SKM-1 treated with dmso at 0.1 percent for 144 hours (cell line): Measurements from ENCODE around the gene ZSCAN30.

ENCODE experiments used
- DNase-seq: peaks from one replicate; lab custom pipeline; 2025; ENCODE audit not compliant: unreplicated experiment; lab: John Stamatoyannopoulos, UW

ZSCAN30 gene

GRCh38 chr18:35282353-35282752 is 7.7 kb downstream of the ZSCAN30 start:
- no peak for DNase-seq

DNA sequence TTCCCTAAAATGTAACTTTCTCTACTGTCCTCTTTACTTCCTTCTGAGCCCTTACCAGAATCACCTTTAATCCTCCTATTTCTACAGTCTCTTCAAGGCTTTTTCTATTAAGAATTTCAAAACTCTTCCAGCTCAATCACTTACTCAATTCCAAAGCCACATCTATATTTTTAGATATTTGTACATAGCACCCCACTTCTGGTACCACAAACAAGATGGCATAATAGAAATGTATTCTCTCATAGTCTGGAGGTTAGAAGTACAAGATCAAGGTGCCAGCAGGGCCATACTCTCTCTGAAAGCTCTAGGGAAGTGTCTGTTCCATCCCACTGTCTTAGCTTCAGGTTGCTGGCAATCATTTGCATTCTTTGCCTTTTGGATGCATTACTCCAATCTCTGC is 11.1 kb downstream of the ZSCAN30 start:
- no peak for DNase-seq

GRCh38 chr18:35278085-35278484 is 11.9 kb downstream of the ZSCAN30 start:
- no peak for DNase-seq

GRCh38 chr18:35277633-35278032 is 12.4 kb downstream of the ZSCAN30 start:
- no peak for DNase-seq

DNA sequence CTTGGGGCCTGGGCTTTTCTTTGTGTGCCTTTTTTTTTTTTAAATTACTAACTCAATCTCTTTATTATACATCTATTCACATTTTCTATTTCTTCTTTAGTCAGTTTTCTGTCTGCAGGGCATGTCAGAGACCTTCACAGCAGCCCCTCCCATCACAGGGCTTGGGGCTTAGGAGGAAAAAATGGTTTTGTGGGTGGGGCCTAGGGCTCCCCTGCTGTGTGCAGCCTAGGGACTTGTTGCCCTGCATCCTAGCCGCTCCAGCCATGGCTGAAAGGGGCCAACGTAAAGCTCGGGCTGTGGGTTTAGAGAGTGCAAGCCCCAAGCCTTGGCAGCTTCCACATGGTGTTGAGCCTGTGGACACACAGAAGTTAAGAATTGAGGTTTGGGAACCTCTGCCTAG is 13.8 kb downstream of the ZSCAN30 start:
- no peak for DNase-seq

GRCh38 chr18:35271656-35272055 is 18.4 kb downstream of the ZSCAN30 start:
- no peak for DNase-seq

- peak; percentile 83 for DNase-seq
These were observed 21.2 kb downstream of the ZSCAN30 start for GRCh38 chr18:35268821-35269220.

DNA sequence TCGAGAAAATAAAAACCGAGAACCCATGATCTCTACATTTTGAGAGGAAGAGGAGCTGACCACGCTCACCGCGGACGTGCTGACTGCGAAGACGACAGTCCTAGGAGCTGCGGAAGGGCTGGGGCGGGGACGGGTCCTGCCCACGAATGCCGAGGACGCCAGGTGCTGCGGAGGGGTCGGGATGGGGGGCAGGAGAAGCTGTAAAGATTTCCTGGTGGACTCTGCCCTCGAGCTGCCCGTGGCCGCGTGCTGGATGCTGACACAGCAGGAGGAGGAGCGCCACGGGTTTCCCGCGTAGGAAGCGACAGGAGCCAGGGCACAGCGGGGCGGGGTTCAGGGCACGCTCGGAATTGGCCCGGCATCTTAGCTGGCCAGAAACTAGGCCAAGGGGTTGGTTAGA is 22.2 kb downstream of the ZSCAN30 start:
- DNase-seq = no peak

DNA sequence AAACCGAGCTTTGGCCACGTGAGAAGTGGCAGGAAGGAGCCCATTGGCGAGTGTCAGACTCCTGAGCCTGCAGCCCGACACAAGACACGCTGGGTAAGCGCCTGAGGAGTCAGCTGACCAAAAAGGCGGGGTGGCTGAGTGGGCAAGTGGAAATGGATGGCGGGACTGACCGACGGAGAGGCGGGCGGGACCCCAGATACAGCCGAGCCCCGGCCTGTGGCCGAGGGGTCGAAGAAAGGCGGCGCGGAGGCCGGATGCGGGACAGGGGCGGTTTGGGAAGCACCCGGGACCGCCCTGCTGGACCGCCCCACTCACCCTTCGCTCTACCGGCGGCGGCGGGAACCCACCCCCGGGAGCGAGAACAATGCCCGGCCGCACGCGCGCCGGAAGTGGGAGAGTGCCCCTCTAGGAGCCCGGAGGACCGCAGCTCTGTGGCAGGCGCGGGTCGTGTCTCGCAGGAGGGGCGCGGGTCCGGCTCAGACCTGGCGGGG is 22.8 kb downstream of the ZSCAN30 start:
- DNase-seq = no peak

DNA sequence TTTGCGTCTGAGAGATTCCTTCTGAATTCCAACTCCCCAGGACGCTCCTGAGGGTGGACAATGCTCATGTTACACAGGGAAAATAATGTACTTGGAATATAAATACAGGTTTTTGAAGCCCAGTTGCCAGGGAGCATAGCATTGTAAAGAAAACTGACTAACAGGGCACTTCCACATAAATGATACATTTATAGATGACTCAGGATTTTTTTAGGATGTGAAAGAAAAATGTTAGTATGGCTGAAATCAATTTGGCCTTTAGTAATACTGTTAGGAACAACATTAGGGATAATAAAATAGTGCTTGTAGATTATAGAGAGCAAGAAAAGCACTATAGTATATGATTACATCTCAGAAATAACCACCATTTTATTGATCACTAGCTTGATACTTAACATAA is 25.6 kb downstream of the ZSCAN30 start:
- no peak for DNase-seq

DNA sequence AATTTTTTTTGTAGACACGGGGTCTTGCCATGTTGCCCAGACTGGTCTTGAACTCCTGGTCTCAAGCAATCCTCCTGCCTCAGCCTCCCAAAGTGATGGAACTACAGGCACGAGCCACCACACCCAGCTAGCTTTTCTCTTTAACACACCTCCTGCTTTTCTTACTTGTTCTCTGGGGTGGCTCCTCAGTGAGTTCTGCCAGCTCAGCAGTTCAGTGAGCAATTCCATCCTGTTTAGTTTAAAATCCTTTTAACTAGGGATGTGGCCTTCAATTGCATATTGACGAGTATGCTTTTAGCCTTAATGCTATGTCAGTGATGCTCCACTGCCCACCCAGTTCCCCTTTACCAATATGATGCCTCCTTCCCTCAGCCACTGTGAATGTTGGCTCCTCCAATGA is 33.1 kb downstream of the ZSCAN30 start:
- DNase-seq = no peak

DNA sequence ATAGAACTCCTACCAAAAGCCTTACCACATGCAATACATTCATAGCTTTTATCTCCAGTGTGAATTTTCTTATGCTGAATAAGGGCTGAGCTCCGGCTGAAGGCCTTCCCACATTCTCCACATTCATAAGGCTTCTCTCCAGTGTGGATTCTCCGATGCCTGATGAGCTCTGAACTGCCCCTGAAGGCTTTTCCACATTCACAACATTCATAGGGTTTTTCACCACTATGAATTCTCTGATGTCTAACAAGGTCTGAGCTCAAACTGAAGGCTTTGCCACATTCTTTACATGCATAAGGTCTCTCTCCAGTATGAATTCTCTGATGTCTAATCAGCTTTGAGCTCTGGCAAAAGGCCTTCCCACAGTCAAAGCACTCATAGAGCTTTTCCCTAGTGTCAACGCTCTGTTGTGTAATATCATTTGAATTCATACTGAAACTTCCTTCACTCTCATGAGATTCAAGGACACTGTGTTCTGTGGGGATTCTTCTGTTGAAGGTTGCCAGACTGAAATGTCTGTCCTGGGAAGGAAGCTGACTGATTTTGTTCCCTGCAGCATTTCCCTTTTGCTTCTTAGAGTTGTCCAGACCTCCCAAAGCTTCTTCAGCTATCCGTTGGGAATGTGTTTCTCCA is 36.3 kb downstream of the ZSCAN30 start:
- DNase-seq = no peak

GRCh38 chr18:35252466-35252865 is 37.6 kb downstream of the ZSCAN30 start:
- no peak for DNase-seq

DNA sequence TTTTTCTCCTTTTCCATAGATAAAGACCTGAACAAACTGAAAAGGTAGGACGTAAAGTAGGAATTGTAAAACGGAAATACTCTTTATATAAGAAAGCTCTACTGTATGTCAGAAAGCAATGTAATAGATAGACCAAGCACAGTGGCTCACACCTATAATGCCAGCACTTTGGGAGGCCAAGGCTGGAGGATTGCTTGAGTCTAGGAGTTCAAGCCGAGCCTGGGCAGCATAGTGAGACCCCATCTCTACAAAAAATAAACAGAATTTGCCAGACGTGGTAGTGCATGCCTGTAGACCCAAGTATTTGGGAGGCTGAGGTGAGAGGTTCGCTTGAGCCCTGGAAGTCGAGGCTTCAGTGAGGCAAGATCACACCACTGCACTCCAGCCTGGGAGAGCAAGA is 41.6 kb downstream of the ZSCAN30 start:
- DNase-seq = no peak

DNA sequence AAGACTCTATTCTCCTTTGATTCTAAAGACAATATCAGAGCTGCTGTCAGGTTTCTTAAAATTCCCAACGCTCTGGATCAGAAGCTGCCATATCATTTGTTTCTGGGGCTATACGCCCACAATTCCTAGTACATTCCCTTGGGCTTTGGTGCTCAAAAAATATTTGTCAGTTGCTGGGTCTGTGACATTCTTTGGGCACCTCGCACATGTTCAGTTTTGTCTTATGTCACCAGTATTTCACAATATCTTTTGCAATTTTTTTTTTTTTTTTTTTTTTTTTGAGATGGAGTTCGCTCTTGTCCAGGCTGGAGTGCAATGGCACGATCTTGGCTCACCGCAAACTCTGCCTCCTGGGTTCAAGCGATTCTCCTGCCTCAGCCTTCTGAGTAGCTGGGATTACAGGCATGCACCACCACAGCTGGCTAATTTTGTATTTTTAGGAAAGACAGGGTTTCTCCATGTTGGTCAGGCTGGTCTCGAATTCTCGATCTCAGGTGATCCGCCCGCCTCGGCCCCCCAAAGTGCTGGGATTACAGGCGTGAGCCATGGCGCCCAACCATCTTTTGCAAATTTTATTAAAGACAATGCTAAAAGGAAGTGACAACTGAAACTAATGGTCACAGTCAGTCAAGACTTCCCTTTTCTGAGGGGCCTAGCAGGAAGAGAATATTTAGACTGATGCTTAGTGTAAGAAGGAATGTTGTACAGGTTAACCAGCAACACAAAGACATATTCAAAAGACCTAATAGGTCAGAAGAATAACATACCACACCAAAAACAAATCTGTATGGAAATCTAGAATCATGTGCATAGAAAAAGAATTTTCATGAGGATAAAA is 42.4 kb downstream of the ZSCAN30 start:
- peak; percentile 72 for DNase-seq

GRCh38 chr18:35246831-35247230 is 43.2 kb downstream of the ZSCAN30 start:
- DNase-seq = no peak

DNA sequence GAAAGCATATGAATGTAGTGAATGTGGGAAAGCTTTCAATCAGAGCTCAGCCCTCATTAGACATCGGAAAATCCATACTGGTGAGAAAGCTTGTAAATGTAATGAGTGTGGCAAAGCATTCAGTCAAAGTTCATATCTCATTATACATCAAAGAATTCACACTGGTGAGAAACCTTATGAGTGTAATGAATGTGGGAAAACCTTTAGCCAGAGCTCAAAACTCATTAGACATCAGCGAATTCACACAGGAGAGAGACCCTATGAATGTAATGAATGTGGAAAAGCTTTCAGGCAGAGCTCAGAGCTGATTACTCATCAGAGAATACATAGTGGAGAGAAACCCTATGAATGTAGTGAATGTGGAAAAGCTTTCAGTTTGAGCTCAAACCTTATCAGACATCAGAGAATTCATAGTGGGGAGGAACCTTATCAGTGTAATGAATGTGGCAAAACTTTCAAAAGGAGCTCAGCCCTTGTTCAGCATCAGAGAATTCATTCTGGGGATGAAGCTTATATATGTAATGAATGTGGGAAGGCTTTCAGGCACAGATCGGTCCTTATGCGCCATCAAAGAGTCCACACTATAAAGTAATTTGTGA is 44.2 kb downstream of the ZSCAN30 start:
- no peak for DNase-seq

DNA sequence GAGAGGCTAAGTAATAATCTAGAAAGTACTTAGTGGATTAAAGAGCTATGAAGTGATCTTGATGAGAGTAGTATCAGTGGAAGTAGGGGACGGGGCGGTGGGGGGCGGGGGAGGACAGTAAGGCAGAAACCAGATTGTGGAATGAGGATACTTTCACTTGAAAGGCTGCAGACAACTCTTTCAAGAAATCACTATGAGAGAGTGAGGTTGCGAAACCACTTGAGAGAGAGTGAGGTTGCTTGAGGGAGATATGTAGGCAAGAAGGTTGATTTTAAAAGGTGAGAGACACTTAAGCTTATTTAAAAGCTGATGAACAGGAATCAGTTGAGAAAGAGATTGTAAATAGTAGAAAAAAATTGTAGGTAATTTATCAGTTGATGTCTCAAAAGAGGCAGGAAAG is 45.4 kb downstream of the ZSCAN30 start:
- DNase-seq = no peak

DNA sequence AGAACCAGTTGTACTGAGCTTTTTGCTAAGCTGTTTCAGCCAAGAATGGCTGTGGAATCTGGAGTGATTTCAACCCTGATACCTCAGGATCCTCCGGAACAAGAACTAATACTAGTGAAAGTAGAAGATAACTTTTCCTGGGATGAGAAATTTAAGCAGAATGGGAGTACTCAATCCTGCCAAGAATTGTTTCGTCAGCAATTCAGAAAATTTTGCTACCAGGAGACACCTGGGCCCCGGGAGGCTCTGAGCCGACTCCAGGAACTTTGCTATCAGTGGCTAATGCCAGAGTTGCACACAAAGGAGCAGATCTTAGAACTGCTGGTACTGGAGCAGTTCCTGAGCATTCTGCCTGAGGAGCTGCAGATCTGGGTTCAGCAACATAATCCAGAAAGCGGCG is 47.6 kb downstream of the ZSCAN30 start:
- no peak for DNase-seq

DNA sequence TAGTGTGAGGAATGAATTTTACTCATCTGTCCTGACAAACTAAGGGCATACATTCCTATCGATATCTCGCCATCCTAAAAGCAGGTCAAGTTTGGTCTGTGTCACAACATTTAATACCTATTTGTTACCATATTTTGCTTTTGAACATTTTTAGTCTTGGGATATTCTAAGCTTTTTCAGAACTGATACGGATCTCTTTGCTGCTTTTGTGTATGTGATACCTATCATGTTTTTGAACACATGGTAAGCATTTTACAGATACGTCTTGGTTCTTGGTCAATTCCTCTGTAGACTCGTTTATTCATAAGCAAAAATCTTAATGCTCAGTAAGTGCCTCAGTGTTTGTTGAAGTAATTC is 48.6 kb downstream of the ZSCAN30 start:
- no peak for DNase-seq

DNA sequence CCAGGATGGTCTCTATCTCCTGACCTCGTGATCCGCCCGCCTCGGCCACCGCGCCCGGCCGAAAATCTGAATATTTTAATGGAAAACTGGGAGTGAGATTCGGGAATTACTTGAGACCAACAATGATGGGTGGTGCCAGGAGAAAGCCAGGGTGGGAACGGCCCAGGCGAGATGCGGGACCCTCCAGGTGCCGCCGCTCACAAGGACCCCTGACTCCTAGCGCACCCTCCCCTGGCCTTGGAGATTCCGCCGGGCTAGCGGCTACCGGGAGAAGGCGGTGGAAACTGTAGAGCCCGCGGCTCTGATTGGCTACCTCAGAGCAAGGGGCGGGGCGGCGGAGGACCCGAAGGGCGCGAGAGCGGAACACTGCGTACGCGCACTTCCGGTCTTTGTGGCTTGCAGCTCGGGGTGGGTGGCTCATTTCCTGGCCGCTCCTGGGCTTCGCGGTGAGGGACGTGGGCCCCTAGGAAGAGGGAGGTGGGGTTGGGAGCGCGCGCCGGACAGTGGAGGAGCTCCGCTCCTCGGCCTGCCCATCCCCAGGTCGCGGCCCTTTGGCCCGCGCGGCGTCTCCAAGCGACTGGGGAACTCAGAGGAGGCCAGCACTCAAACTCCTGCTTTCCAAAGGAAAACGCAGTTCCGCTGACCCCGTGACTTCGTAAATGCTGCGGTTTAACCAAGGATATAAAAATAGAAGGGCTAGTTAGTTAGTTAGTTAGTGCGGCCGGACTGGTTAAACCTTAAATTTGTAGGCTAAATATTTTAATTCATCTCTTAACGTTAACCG is 49.2 kb downstream of the ZSCAN30 start, which contains the start of gene ZNF397:
ZNF397 (plus strand) TSS at position 371 of the 784 bp plus-strand sequence. CDS start 1,437 bp downstream, outside the sequence.
- DNase-seq = peak; percentile 95
